Breast epithelium (tissue), 4 donors: ENCODE results near the gene IKZF2. TPM values are rescaled to one million over a fixed set of nuclear protein-coding genes. Genes with fewer than 3 reads are reported as not detected.

Experiments
- DNase-seq, 2 donors: peaks; one replicate each; pipeline ENCODE4 v3.0.0-alpha.2; 2019; ENCODE audit warnings: low spot score in 2 of 2
- H3K27ac ChIP-seq, 2 donors: fragments of 200-600 bp; sonication (generic) in 1 of 2; one replicate each; pipeline ENCODE4 v1.5.1; 2016 to 2019; ENCODE audit warnings: mild to moderate bottlenecking in 1 of 2
- H3K27me3 ChIP-seq, 2 donors: fragments of 200-600 bp; sonication (generic) in 1 of 2; one replicate each; pipeline versions ENCODE4 v1.5.1 to v1.6.0; 2017 to 2019; ENCODE audit warnings: control low read depth in 1 of 2, mild to moderate bottlenecking in 1 of 2
- H3K36me3 ChIP-seq: fragments of 200-600 bp; one replicate; pipeline ENCODE4 v1.5.1; 2019
- H3K4me1 ChIP-seq, 2 donors: fragments of 200-600 bp; sonication (generic); one replicate each; pipeline ENCODE4 v1.5.1; 2016 to 2019; ENCODE audit warnings: control low read depth in 1 of 2
- H3K4me3 ChIP-seq, 3 donors: fragments of 200-600 bp; sonication (generic); 1 replicate in 2 of 3; 2 replicates in 1 of 3; pipeline ENCODE4 v1.5.1; 2016 to 2019; ENCODE audit warnings: mild to moderate bottlenecking in 3 of 3, moderate library complexity in 2 of 3
- H3K9me3 ChIP-seq, 2 donors: fragments of 200-600 bp; sonication (generic) in 1 of 2; one replicate each; pipeline ENCODE4 v1.5.1; 2016 to 2019; ENCODE audit warnings: control low read depth in 1 of 2
- CTCF ChIP-seq, 3 donors: fragments of 450-650 bp; IDR thresholded peaks; one replicate each; pipeline ENCODE4 v1.5.1; 2016 to 2017; ENCODE audit warnings: antibody characterized with exemption in 3 of 3, mild to moderate bottlenecking in 3 of 3, moderate library complexity in 3 of 3
- POLR2A ChIP-seq: fragments of 450-650 bp; IDR thresholded peaks from one replicate; pipeline ENCODE4 v1.6.1; 2016; ENCODE audit warnings: antibody characterized with exemption, mild to moderate bottlenecking, moderate library complexity
- POLR2AphosphoS5 ChIP-seq, 3 donors: sonication (generic); formaldehyde crosslinking; IDR thresholded peaks; one replicate each; pipeline ENCODE4 v1.6.1; 2017; ENCODE audit warnings: antibody characterized with exemption in 3 of 3
- intact Hi-C: fragments of 100-400 bp; cut with DNase I; formaldehyde crosslinking; loops from one replicate; pipeline ENCODE4 v1.15.1; 2023; ENCODE audit warnings: low total_unique reads
- total RNA-seq, 3 donors: library from RNA; depleted of rRNA; stranded (reverse); fragments of >200 nt; gene quantifications; one replicate each; pipeline ENCODE4 v1.1.0, GENCODE V29; 2016

The IKZF2 gene
- total RNA-seq, 3 donors from 2014 or later = 8.0 to 34.4 (median 22.0) TPM

GRCh38 chr2:213108308-213108707 is 43.1 kb downstream of the IKZF2 start:
- no peaks in the 10 kb centered on the region for H3K27me3 ChIP-seq
- H3K4me1 ChIP-seq = no peaks in the 10 kb centered on the region
- no peak overlapping the region for H3K4me3 ChIP-seq
- no peak for TF ChIP-seq CTCF (IDR thresholded peaks at IDR 0.05)
- TF ChIP-seq POLR2A = no peak
- no peak for TF ChIP-seq POLR2AphosphoS5 (IDR thresholded peaks at IDR 0.05)
- no peak overlapping the region for H3K27ac ChIP-seq
- DNase-seq = no peak
- no peaks in the 10 kb centered on the region for H3K9me3 ChIP-seq
- intact Hi-C loops = no loop called here
- H3K36me3 ChIP-seq = no peaks in the 10 kb centered on the region

- Histone ChIP-seq H3K4me1 (no peaks in the 10 kb centered on the region), H3K4me3 (no peak overlapping the region), H3K9me3 (no peaks in the 10 kb centered on the region), H3K27ac (no peak overlapping the region), H3K36me3 (no peaks in the 10 kb centered on the region), H3K27me3 (no peaks in the 10 kb centered on the region)
- no peak for TF ChIP-seq POLR2AphosphoS5 (IDR thresholded peaks at IDR 0.05)
- no peak for TF ChIP-seq POLR2A
- TF ChIP-seq CTCF (IDR thresholded peaks at IDR 0.05) = no peak
- DNase-seq = no peak
- intact Hi-C loops = no loop called here
Measured at GRCh38 chr2:213107728-213108127, 43.7 kb downstream of the IKZF2 start.

GRCh38 chr2:213105212-213105611 is 46.2 kb downstream of the IKZF2 start:
- H3K27me3 ChIP-seq = no peaks in the 10 kb centered on the region
- DNase-seq = no peak
- no peak overlapping the region for H3K4me3 ChIP-seq
- no peaks in the 10 kb centered on the region for H3K9me3 ChIP-seq
- intact Hi-C loops = no loop called here
- TF ChIP-seq POLR2AphosphoS5 (IDR thresholded peaks at IDR 0.05) (no peak), CTCF (IDR thresholded peaks at IDR 0.05) (no peak), POLR2A (no peak)
- no peak overlapping the region for H3K27ac ChIP-seq
- H3K36me3 ChIP-seq = no peaks in the 10 kb centered on the region
- no peaks in the 10 kb centered on the region for H3K4me1 ChIP-seq

- H3K4me1 ChIP-seq = no peaks in the 10 kb centered on the region
- TF ChIP-seq CTCF (IDR thresholded peaks at IDR 0.05) (no peak), POLR2AphosphoS5 (IDR thresholded peaks at IDR 0.05) (no peak), POLR2A (no peak)
- H3K36me3 ChIP-seq = no peaks in the 10 kb centered on the region
- no peak overlapping the region for H3K27ac ChIP-seq
- no peaks in the 10 kb centered on the region for H3K27me3 ChIP-seq
- no peaks in the 10 kb centered on the region for H3K9me3 ChIP-seq
- H3K4me3 ChIP-seq = no peak overlapping the region
- intact Hi-C loops = no loop called here
- DNase-seq = no peak
Measured at GRCh38 chr2:213104903-213105202, 46.6 kb downstream of the IKZF2 start.

GRCh38 chr2:213104092-213104902 is 47.1 kb downstream of the IKZF2 start:
- H3K9me3 ChIP-seq = no peaks in the 10 kb centered on the region
- TF ChIP-seq CTCF (IDR thresholded peaks at IDR 0.05) (no peak), POLR2A (no peak), POLR2AphosphoS5 (IDR thresholded peaks at IDR 0.05) (no peak)
- intact Hi-C loops = no loop called here
- H3K27ac ChIP-seq = no peak overlapping the region
- no peaks in the 10 kb centered on the region for H3K4me1 ChIP-seq
- H3K4me3 ChIP-seq = no peak overlapping the region
- H3K27me3 ChIP-seq = no peaks in the 10 kb centered on the region
- no peak for DNase-seq
- H3K36me3 ChIP-seq = no peaks in the 10 kb centered on the region
